Measurements from ENCODE around the gene DUT.

DNA sequence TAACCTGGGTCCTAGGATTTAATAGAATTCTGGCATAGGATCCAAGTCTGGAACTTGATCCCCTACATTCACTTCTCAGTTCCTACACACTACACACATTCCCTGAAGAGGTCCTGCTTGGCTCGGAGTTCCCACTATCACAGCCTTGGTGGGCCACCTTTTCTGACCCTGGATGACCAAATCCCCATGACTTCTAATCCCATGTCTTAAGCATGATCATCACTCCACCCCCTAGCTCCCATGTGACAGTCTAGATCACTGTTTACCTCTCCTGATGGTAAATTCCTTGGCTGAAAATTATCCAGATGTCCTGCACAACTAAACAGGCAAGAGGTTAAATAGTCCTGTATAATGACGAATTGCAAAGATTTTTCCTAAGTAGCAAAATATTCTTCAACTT lies 40.3 kb downstream of the DUT start:
- TF ChIP-seq ZFP3 (CRISPR knock-in tag; IDR thresholded peaks at IDR 0.05) (no peak), ZFP30 (CRISPR knock-in tag; IDR thresholded peaks at IDR 0.05) (no peak), OSR1 (CRISPR knock-in tag; IDR thresholded peaks at IDR 0.05) (no peak), BACH2 (CRISPR knock-in tag; IDR thresholded peaks at IDR 0.05; ENCODE audit: borderline replicate concordance) (no peak)
